OCI-LY7 (cell line): ENCODE data around the gene C1orf159. TPM values are rescaled to one million over a fixed set of nuclear protein-coding genes. Genes with fewer than 3 reads are reported as not detected.

Experiments
- BruUV-seq: library from RNA; stranded (reverse); fragments of 400-500 nt; replicated peaks from 2 replicates; lab custom pipeline; 2021; lab: Mats Ljungman, UMichigan
- CTCF ChIA-PET: fragments of 300-600 bp; sonication (Branson Sonifier 250); formaldehyde crosslinking; loops from one replicate; lab custom pipeline; 2022; ENCODE audit warnings: antibody characterized with exemption; ENCODE audit not compliant: unreplicated experiment; lab: Charles Lee
- POLR2A ChIA-PET: fragments of 300-600 bp; sonication (Branson Sonifier 250); formaldehyde crosslinking; loops from one replicate; lab custom pipeline; 2022; ENCODE audit warnings: antibody characterized with exemption; lab: Charles Lee
- DNase-seq: peaks from one replicate; pipeline ENCODE4 v3.0.0-alpha.2; 2015; ENCODE audit warnings: low spot score
- H2AFZ ChIP-seq: fragments of 200-600 bp; sonication (generic), shearing (Covaris generic); 2 replicates; pipeline ENCODE4 v1.6.1; 2014; ENCODE audit warnings: mild to moderate bottlenecking, antibody characterized with exemption, low read length, moderate library complexity
- H3K27ac ChIP-seq: fragments of 200-600 bp; sonication (generic); 2 replicates; pipeline ENCODE4 v1.5.1; 2014; ENCODE audit warnings: mixed run types, low read depth, mild to moderate bottlenecking, moderate library complexity, low read length, inconsistent platforms; ENCODE audit not compliant: poor library complexity, severe bottlenecking
- H3K36me3 ChIP-seq: fragments of 200-600 bp; sonication (generic); 2 replicates; pipeline ENCODE4 v1.6.1; 2014; ENCODE audit warnings: mild to moderate bottlenecking, antibody characterized with exemption, low read length, moderate library complexity, mixed read lengths; ENCODE audit not compliant: insufficient read depth
- H3K4me1 ChIP-seq: fragments of 200-600 bp; sonication (generic); 2 replicates; pipeline ENCODE4 v1.5.1; 2014; ENCODE audit warnings: mild to moderate bottlenecking, low read length; ENCODE audit not compliant: insufficient read depth, poor library complexity, severe bottlenecking
- H3K4me2 ChIP-seq: fragments of 200-600 bp; sonication (generic); 2 replicates; pipeline ENCODE4 v1.6.1; 2014; ENCODE audit warnings: mild to moderate bottlenecking, low read length
- H3K4me3 ChIP-seq: fragments of 200-600 bp; sonication (generic); 2 replicates; pipeline ENCODE4 v1.5.1; 2014; ENCODE audit warnings: mild to moderate bottlenecking, low read depth, low read length; ENCODE audit not compliant: poor library complexity, severe bottlenecking
- H3K79me2 ChIP-seq: fragments of 200-600 bp; sonication (generic); 2 replicates; pipeline ENCODE4 v1.6.1; 2016; ENCODE audit warnings: low read depth, mild to moderate bottlenecking, low read length, moderate library complexity, mixed read lengths; ENCODE audit not compliant: insufficient read depth
- H3K9me2 ChIP-seq: fragments of 200-600 bp; sonication (generic); 2 replicates; pipeline ENCODE4 v1.6.1; 2016; ENCODE audit warnings: mild to moderate bottlenecking, low read length, mixed read lengths; ENCODE audit not compliant: insufficient read depth
- H3K9me3 ChIP-seq: fragments of 200-600 bp; sonication (generic); 2 replicates; pipeline ENCODE4 v1.6.1; 2014; ENCODE audit warnings: mild to moderate bottlenecking, mixed run types, low read length, mixed read lengths
- H4K20me1 ChIP-seq: fragments of 200-600 bp; sonication (generic); 2 replicates; pipeline ENCODE4 v1.6.1; 2014; ENCODE audit warnings: mild to moderate bottlenecking, antibody characterized with exemption, low read length, moderate library complexity, mixed read lengths; ENCODE audit not compliant: insufficient read depth
- CTCF ChIP-seq: fragments of 200-600 bp; sonication (generic); conservative IDR thresholded peaks from 2 replicates; pipeline ENCODE4 v1.5.1; 2014; ENCODE audit warnings: mild to moderate bottlenecking, antibody characterized with exemption, low read length, moderate library complexity, mixed read lengths
- EZH2phosphoT487 ChIP-seq: fragments of 200-600 bp; sonication (generic); IDR thresholded peaks from 2 replicates; pipeline ENCODE4 v1.6.1; 2018; ENCODE audit warnings: low read depth, borderline replicate concordance, mild to moderate bottlenecking, mixed run types, antibody characterized with exemption, low read length, moderate library complexity, mixed read lengths
- intact Hi-C: fragments of 100-400 bp; cut with micrococcal nuclease; formaldehyde crosslinking; loops from one replicate; pipeline ENCODE4 v1.10.0; 2022; ENCODE audit not compliant: unreplicated experiment
- total RNA-seq, 2 experiments: library from RNA; depleted of rRNA in 1 of 2; stranded (reverse); fragments of >200 nt in 1 of 2; shearing (Covaris generic) in 1 of 2; gene quantifications; 2 replicates each; pipeline ENCODE4 v1.2.3, GENCODE V29; 2014 to 2022

Gene C1orf159
- total RNA-seq, 2 experiments from 2014 or later: 24.5 to 27.6 TPM

DNA sequence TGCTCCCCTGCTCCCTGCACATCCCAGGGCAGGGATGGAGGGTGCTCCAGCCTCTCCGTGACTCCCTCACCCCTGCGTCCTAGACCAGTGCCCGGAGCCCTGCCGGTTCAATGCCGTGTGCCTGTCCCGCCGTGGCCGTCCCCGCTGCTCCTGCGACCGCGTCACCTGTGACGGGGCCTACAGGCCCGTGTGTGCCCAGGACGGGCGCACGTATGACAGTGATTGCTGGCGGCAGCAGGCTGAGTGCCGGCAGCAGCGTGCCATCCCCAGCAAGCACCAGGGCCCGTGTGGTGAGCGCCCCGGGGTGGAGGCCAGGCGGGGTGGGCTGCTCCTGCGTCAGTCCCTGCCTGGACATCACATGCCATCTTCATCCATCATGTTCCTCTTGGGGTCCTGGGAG lies 74.0 kb downstream of the C1orf159 start:
- Histone ChIP-seq H3K4me3 (no peak overlapping the region), H3K27ac (no peak overlapping the region), H3K4me1 (peaks cover 15% of the 10 kb centered on the region), H3K4me2 (no peak overlapping the region), H3K36me3 (no peaks in the 10 kb centered on the region), H2AFZ (no peak overlapping the region), H3K9me2 (no peaks in the 10 kb centered on the region), H4K20me1 (no peaks in the 10 kb centered on the region), H3K9me3 (no peaks in the 10 kb centered on the region), H3K79me2 (no peaks in the 10 kb centered on the region)
- intact Hi-C loops: no loop called here
- no peak for TF ChIP-seq CTCF
- no peak for TF ChIP-seq EZH2phosphoT487
- no peak for DNase-seq
- CTCF ChIA-PET: no interaction called here
- POLR2A ChIA-PET: no interaction called here
- no TSS peak for BruUV-seq

- intact Hi-C loops: no loop called here
- H2AFZ ChIP-seq: no peak overlapping the region
- no peak for DNase-seq
- no peaks in the 10 kb centered on the region for H3K9me3 ChIP-seq
- no peaks in the 10 kb centered on the region for H3K36me3 ChIP-seq
- H3K4me3 ChIP-seq: no peak overlapping the region
- H4K20me1 ChIP-seq: no peaks in the 10 kb centered on the region
- no peak overlapping the region for H3K27ac ChIP-seq
- H3K4me2 ChIP-seq: no peak overlapping the region
- H3K79me2 ChIP-seq: no peaks in the 10 kb centered on the region
- no peak for TF ChIP-seq CTCF
- BruUV-seq: no TSS peak
- POLR2A ChIA-PET: no interaction called here
- peaks cover 15% of the 10 kb centered on the region for H3K4me1 ChIP-seq
- no peaks in the 10 kb centered on the region for H3K9me2 ChIP-seq
- CTCF ChIA-PET: interaction anchor here (0.6 kb wide), 1 partner anchor 32 kb away, joined by 3 read pairs; no protein-coding TSS in a partner anchor
Measured at GRCh38 chr1:1041092-1041523, 74.8 kb downstream of the C1orf159 start.

- DNase-seq: peak; percentile 88
- Histone ChIP-seq H3K4me3 (peak overlapping the region; percentile 40), H4K20me1 (no peaks in the 10 kb centered on the region), H2AFZ (no peak overlapping the region), H3K9me2 (no peaks in the 10 kb centered on the region), H3K4me1 (peaks cover 15% of the 10 kb centered on the region), H3K36me3 (no peaks in the 10 kb centered on the region), H3K27ac (no peak overlapping the region), H3K4me2 (peak overlapping the region; percentile 57), H3K9me3 (no peaks in the 10 kb centered on the region), H3K79me2 (no peaks in the 10 kb centered on the region)
- TF ChIP-seq EZH2phosphoT487 (no peak), CTCF (no peak)
- BruUV-seq: no TSS peak
- intact Hi-C loops: no loop called here
- CTCF ChIA-PET: interaction anchor here (0.6 kb wide), 1 partner anchor 33 kb away, joined by 3 read pairs; no protein-coding TSS in a partner anchor
- POLR2A ChIA-PET: no interaction called here
Measured at GRCh38 chr1:1040004-1040991, 75.6 kb downstream of the C1orf159 start.
